DMS53 treated with DMSO at 0.1 percent for 48 hours (cell line): ENCODE measurements around the gene SLC13A4.

Experiments used
- DNase-seq: peaks from one replicate; lab custom pipeline; 2025; ENCODE audit not compliant: unreplicated experiment; lab: John Stamatoyannopoulos, UW

The SLC13A4 gene

DNA sequence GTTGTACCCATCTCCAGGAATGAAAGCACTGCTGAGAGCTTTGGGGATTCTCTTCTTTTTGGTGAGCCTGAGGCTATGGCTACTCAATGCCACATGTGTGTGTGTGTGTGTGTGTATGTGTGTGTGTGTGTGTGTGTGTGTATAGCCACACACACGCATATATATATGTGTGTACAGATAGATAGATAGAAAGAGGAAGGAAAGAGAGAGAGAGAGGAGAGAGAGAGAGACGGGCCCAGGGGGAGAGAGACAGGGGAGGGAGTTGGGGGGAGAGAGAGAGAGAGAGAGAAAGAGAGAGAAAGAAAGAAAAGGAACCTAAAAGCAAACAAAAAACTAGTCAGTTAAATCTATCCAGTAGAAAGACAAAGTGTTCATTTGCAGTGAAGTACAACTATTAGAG, 8.3 kb downstream of the SLC13A4 start:
- no peak for DNase-seq

DNA sequence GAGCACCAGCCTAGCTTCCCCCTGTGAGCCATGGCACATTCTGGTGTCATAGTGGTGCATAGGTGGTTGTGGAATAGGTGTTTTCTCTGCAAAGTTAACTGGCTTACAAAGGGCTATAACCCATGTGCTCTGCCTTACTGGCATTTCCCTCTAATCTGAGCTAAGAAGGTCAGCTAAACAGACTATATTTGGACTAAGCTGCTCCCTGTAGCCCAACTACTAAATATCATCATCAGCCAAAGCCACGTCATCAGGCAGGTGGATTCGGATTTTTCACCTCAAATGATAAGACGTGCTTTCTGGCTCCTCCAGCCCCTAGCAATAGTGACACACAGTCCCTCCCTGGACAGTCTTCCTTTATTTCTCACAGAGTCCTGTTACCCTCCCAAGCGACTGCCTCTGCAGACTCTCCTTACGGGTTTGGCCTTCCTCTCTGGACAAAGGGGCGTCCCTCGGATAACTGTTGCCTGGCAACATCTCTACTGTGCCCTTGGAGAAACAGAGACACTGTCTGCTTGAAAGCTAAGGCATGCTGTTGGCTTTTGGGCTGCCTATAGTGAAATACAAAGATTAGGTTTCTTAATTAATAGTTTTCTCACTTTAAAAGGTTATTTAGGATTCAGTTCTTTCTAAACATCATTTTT, 9.1 kb downstream of the SLC13A4 start:
- DNase-seq = no peak

DNA sequence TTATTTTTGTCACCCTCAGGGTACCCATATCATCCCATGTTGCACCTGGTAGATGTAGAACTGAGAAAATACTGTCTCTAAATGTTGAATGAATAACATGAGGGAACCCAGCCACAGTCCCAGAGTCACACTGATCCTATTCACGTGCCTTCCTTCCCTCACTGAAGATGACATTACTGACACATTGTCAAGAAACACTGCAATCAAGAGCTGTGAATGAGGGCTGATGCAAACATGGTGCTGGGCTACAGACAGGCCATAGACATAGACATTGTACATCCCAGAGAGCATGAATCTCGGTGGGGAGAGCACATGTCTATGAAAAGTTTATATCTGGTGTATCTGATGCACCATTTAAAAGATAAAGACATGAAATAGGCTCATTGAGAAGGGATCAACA, 9.8 kb downstream of the SLC13A4 start:
- DNase-seq = no peak

DNA sequence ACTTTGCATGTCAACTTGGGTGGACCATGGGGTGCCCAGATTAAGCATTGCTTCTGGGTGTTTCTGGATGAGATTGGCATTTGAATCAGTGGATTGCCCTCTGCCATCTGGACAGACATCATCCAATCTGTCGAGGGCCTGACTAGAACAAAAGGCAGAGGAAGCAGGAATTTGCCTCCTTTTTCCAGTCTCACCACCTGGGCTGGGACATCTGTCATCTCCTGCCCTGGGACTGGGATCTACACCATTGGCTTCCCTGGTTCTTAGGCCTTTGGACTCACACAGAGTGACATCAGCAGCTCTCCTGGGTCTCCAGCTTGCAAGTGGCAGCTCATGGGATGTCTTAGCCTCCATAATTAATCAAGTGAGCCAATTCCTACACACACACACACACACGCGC, 10.3 kb downstream of the SLC13A4 start:
- DNase-seq = no peak

DNA sequence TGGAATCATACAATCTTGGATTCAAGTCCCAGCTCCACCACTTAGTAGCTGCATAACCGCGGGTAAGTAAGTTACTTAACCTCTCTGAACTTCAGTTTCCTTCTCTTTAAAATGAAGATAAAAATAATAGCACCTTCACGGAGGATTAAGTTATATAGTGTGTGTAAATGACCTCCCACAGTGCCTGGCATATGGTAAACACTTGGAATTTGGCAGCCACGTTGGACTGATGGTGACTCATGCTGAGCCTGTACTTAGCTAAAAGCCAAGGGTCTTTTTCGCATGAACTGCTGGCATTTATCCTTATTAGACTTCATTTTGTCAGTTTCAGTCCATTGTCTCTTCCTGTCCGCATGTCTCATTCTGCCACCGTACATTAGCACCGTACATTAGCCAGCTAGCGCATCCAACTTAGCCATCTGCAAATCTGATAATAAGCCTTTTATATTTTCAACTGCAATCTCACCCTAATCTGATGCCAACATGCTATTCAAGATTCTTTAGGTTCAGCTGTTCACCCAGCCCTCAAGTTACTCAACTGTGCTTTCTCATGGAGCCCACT, 11.2 kb downstream of the SLC13A4 start:
- peak; percentile 17 for DNase-seq

DNA sequence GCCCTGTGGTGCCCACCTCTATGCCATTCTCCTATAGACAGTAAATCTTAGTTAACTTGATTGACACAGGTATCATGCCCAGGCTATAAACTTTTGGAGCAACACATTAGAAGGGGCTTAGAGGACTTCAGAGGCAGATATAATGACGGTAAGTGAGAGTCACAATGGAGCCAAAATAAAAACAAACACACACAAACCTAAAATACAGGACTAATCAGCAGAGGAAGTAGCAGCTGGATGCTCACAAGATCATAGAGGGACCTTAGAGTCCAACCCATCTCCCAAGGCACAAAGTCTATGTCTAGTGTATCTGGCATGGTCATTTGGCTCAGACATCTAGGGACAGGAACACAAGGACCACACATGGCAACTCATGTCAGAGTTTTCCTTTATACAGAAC, 12.3 kb downstream of the SLC13A4 start:
- DNase-seq = no peak

DNA sequence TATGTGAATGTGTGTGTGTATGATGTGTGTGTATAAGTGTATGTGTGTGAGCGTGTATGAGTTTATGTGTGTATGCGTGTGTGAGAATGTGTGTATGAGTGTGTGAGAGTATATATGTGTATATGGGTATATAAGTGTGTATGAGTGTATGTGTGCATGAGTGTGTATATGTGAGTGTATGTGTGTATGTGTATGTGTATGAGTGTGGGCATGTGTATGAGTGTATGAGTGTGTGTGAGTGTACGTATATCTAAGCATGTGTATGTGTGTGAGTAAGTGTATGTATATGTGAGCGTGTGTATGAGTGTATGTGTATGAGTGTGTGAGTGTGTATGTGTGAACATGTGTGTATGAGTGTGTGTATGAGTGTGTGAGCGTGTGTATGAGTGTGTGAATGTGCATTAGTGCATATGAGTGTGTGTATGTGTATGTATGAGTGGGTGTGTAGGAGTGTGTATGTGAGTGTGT, 12.9 kb downstream of the SLC13A4 start:
- no peak for DNase-seq

DNA sequence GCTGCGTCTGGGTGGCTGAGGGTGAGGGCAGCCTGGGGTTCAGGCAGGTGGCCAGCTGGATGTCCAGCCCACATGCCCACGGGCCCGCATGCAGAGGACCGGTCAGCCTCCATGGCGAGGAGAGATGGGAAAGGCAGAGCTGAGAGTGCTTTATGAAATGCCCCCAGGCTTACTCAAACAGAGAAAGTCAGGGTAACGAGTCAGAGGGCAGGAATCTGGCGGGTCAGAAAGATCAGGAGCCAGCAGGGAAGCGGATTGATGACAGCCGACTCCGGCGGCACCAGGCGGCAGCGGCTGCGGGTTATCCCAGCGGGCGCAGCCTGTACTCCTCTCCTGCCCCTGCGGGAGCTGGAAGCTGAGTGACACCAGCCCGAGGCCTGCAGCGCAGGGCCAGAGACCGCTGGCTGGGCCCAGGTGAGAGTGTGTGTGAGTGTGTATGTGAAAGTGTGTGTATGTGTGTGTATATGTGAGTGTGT, 13.4 kb downstream of the SLC13A4 start:
- no peak for DNase-seq

GRCh38 chr7:135713836-135714470, 14.0 kb downstream of the SLC13A4 start:
- DNase-seq = no peak

GRCh38 chr7:135712796-135713195, 15.2 kb downstream of the SLC13A4 start:
- DNase-seq = no peak

DNA sequence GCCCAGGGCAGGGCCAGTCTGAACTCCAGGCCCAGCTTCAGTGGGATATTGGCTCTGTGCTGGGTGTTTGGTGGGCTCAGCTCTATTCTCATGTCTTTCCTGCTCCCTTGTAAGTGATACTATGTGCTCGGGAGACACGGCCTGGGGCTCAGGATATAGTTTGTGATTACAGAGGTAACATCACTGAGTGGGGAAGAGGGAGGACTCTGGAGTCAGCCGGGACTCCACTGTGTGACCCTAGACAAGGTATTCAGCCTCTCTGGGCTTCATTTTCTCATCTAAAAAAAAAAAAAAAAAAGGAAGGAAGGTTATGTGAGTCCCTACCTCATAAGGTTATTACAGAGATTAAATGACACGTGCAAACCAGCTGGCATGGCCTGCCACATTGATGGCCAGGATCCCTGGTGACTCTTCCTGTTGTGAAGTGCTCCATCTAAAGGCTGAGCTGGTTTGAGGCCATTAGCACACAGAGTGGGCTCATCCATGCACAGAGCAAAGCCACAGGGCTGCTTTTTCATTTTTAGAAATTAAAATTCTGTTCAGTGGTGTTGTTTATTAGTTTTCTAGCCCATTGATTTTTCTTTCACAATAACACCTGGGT, 15.7 kb downstream of the SLC13A4 start:
- no peak for DNase-seq

GRCh38 chr7:135711139-135711469, 16.9 kb downstream of the SLC13A4 start:
- DNase-seq = no peak

GRCh38 chr7:135710417-135711138, 17.4 kb downstream of the SLC13A4 start:
- DNase-seq = peak; percentile 11

GRCh38 chr7:135709508-135709907, 18.5 kb downstream of the SLC13A4 start:
- no peak for DNase-seq

GRCh38 chr7:135708041-135708440, 19.9 kb downstream of the SLC13A4 start:
- DNase-seq = no peak

- DNase-seq = no peak
Observed at GRCh38 chr7:135707570-135707966, 20.4 kb downstream of the SLC13A4 start.

- DNase-seq = no peak
Observed at GRCh38 chr7:135706858-135707569, 21.0 kb downstream of the SLC13A4 start.

GRCh38 chr7:135706038-135706742, 21.8 kb downstream of the SLC13A4 start:
- no peak for DNase-seq

DNA sequence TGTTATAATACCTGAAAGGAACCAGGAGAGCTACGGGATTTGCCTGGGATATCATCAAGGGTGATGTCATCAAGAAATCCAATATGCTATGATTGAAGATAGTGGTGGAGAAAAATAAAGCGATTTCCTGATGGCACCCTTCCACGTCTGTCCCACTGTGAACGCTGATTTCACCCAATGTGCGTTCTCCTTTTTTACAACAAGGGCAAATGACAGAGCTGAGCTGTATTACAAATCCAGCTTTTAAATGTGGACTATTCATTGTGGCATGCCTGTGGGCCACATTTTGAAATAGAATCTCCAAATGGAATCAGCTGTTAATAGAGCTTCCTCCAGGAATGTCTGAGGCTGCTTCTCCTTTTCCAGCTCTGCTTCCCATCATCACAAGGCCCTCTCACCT, 23.3 kb downstream of the SLC13A4 start:
- no peak for DNase-seq

GRCh38 chr7:135704074-135704473, 23.9 kb downstream of the SLC13A4 start:
- no peak for DNase-seq
